Subcutaneous abdominal adipose tissue (tissue), 5 donors: Measurements from ENCODE around the gene CAPN13.

Experiments
- H3K27ac ChIP-seq: one replicate; pipeline ENCODE4 v1.7.0; 2013; ENCODE audit warnings: low read depth, mild to moderate bottlenecking, inconsistent platforms, low read length, moderate library complexity
- H3K27me3 ChIP-seq, 5 donors: one replicate each; pipeline ENCODE4 v1.7.0; 2013; ENCODE audit warnings: low read length in 5 of 5, inconsistent platforms in 1 of 5; ENCODE audit not compliant: control insufficient read depth in 5 of 5, insufficient read depth in 4 of 5
- H3K36me3 ChIP-seq, 5 donors: one replicate each; pipeline ENCODE4 v1.7.0; 2013; ENCODE audit warnings: low read length in 5 of 5; ENCODE audit not compliant: control insufficient read depth in 5 of 5, insufficient read depth in 5 of 5
- H3K4me1 ChIP-seq, 5 donors: one replicate each; pipeline ENCODE4 v1.7.0; 2013; ENCODE audit warnings: low read length in 5 of 5, mild to moderate bottlenecking in 3 of 5, moderate library complexity in 1 of 5; ENCODE audit not compliant: control insufficient read depth in 5 of 5, insufficient read depth in 5 of 5
- H3K4me3 ChIP-seq, 5 donors: one replicate each; pipeline ENCODE4 v1.7.0; 2013; ENCODE audit warnings: low read length in 5 of 5, low read depth in 1 of 5
- H3K9ac ChIP-seq, 5 donors: one replicate each; pipeline ENCODE4 v1.7.0; 2013; ENCODE audit warnings: low read length in 5 of 5, mild to moderate bottlenecking in 4 of 5, moderate library complexity in 3 of 5
- H3K9me3 ChIP-seq, 5 donors: one replicate each; pipeline ENCODE4 v1.7.0; 2013; ENCODE audit warnings: low read length in 5 of 5; ENCODE audit not compliant: control insufficient read depth in 5 of 5
- donor health status: healthy.
- donor health status: healthy.
- donor health status: healthy.
- donor health status: healthy.
- donor health status: healthy.

Gene CAPN13

GRCh38 chr2:30768036-30768686 lies 39.1 kb downstream of the CAPN13 start:
- Histone ChIP-seq H3K27me3 (peaks cover 0 to 28% (median 19%) of the 10 kb centered on the region in 5 donors), H3K4me3 (no peak overlapping the region), H3K9me3 (no peaks in the 10 kb centered on the region), H3K27ac (no peak overlapping the region), H3K4me1 (no peaks in the 10 kb centered on the region), H3K9ac (no peak overlapping the region), H3K36me3 (no peaks in the 10 kb centered on the region)

- Histone ChIP-seq H3K9ac (no peak overlapping the region), H3K4me3 (no peak overlapping the region), H3K27ac (no peak overlapping the region), H3K27me3 (peaks cover 0 to 28% (median 13%) of the 10 kb centered on the region in 5 donors), H3K4me1 (no peaks in the 10 kb centered on the region), H3K36me3 (no peaks in the 10 kb centered on the region), H3K9me3 (no peaks in the 10 kb centered on the region)
Observed at GRCh38 chr2:30766666-30767065, 40.6 kb downstream of the CAPN13 start.

GRCh38 chr2:30765876-30766470 lies 41.3 kb downstream of the CAPN13 start:
- Histone ChIP-seq H3K4me1 (no peaks in the 10 kb centered on the region), H3K9me3 (no peaks in the 10 kb centered on the region), H3K9ac (no peak overlapping the region), H3K27me3 (peaks cover 0 to 26% (median 10%) of the 10 kb centered on the region in 5 donors), H3K4me3 (no peak overlapping the region), H3K27ac (no peak overlapping the region), H3K36me3 (no peaks in the 10 kb centered on the region)

GRCh38 chr2:30765191-30765590 lies 42.1 kb downstream of the CAPN13 start:
- no peak overlapping the region for H3K27ac ChIP-seq
- H3K9me3 ChIP-seq = no peaks in the 10 kb centered on the region
- H3K4me3 ChIP-seq = no peak overlapping the region
- H3K36me3 ChIP-seq = no peaks in the 10 kb centered on the region
- H3K9ac ChIP-seq = no peak overlapping the region
- H3K27me3 ChIP-seq = peaks cover 0 to 22% (median 10%) of the 10 kb centered on the region in 5 donors
- no peaks in the 10 kb centered on the region for H3K4me1 ChIP-seq

- H3K4me1 ChIP-seq = no peaks in the 10 kb centered on the region
- no peak overlapping the region for H3K27ac ChIP-seq
- no peak overlapping the region for H3K9ac ChIP-seq
- H3K4me3 ChIP-seq = no peak overlapping the region
- H3K9me3 ChIP-seq = no peaks in the 10 kb centered on the region
- H3K36me3 ChIP-seq = no peaks in the 10 kb centered on the region
- peaks cover 0 to 22% (median 10%) of the 10 kb centered on the region in 5 donors for H3K27me3 ChIP-seq
Observed at GRCh38 chr2:30764021-30764800, 43.0 kb downstream of the CAPN13 start.

GRCh38 chr2:30763151-30763660 lies 44.0 kb downstream of the CAPN13 start:
- no peaks in the 10 kb centered on the region for H3K9me3 ChIP-seq
- no peak overlapping the region for H3K27ac ChIP-seq
- H3K27me3 ChIP-seq = peaks cover 0 to 22% (median 8%) of the 10 kb centered on the region in 5 donors
- no peak overlapping the region for H3K4me3 ChIP-seq
- H3K36me3 ChIP-seq = no peaks in the 10 kb centered on the region
- H3K9ac ChIP-seq = no peak overlapping the region
- peaks cover 0 to 3% (median 0%) of the 10 kb centered on the region in 5 donors for H3K4me1 ChIP-seq

GRCh38 chr2:30761226-30761625 lies 46.0 kb downstream of the CAPN13 start:
- peaks cover 0 to 7% (median 3%) of the 10 kb centered on the region in 5 donors for H3K4me1 ChIP-seq
- no peaks in the 10 kb centered on the region for H3K36me3 ChIP-seq
- H3K27ac ChIP-seq = no peak overlapping the region
- no peak overlapping the region for H3K9ac ChIP-seq
- H3K4me3 ChIP-seq = no peak overlapping the region
- peaks cover 0 to 18% (median 12%) of the 10 kb centered on the region in 5 donors for H3K27me3 ChIP-seq
- H3K9me3 ChIP-seq = no peaks in the 10 kb centered on the region

- Histone ChIP-seq H3K4me1 (peaks cover 0 to 16% (median 3%) of the 10 kb centered on the region in 5 donors), H3K4me3 (no peak overlapping the region), H3K27ac (no peak overlapping the region), H3K9ac (no peak overlapping the region), H3K36me3 (no peaks in the 10 kb centered on the region), H3K9me3 (no peaks in the 10 kb centered on the region), H3K27me3 (peaks cover 5 to 20% (median 9%) of the 10 kb centered on the region in 5 donors)
Observed at GRCh38 chr2:30759481-30759880, 47.8 kb downstream of the CAPN13 start.

- H3K36me3 ChIP-seq = no peaks in the 10 kb centered on the region
- H3K27ac ChIP-seq = no peak overlapping the region
- no peak overlapping the region for H3K4me3 ChIP-seq
- no peak overlapping the region for H3K9ac ChIP-seq
- peaks cover 0 to 16% (median 3%) of the 10 kb centered on the region in 5 donors for H3K4me1 ChIP-seq
- H3K9me3 ChIP-seq = no peaks in the 10 kb centered on the region
- H3K27me3 ChIP-seq = peaks cover 5 to 23% (median 7%) of the 10 kb centered on the region in 5 donors
Observed at GRCh38 chr2:30758191-30758651, 49.0 kb downstream of the CAPN13 start.

GRCh38 chr2:30757749-30758148 lies 49.5 kb downstream of the CAPN13 start:
- Histone ChIP-seq H3K9me3 (no peaks in the 10 kb centered on the region), H3K9ac (no peak overlapping the region), H3K27ac (no peak overlapping the region), H3K4me3 (no peak overlapping the region), H3K4me1 (peaks cover 0 to 16% (median 3%) of the 10 kb centered on the region in 5 donors), H3K36me3 (no peaks in the 10 kb centered on the region), H3K27me3 (peaks cover 5 to 23% (median 7%) of the 10 kb centered on the region in 5 donors)
